Cortex of kidney (tissue), 1 donor: ENCODE results near the gene FILIP1L.

Experiments
- DNase-seq: peaks from one replicate; lab custom pipeline; 2025; lab: John Stamatoyannopoulos, UW

The FILIP1L gene

DNA sequence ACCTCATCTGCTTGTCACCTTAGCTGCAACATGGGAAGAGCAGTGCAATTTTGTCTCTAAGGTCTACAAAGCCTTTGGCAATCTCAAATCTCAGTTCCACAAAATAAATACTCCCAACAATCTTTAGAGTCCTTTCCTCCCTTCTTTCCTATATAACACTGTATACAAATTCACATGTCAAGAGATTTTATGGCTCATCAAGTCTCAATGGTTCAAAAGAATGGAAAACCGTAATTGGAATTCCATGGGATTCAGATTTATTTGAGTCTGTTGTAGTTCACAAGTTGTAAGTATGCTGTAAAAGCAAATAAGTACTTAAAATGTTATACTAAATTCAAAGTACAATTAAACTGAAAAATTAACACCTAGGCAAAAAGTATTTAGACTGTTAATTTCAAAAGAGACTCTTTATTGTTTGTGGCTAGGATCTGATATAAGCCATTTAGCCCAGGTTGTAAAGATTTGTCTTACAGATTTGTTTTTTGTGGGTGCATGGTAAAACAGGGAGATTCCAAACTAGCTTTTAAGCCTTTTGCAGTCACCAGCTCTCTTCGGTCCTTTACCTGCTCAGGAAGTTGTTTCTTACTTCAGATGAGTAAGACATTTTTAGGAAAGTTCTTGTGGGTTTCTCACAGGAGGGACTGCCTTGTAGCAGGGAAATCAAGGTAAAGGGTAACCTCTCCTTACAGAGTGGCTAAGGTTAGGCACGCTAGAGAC is 246.5 kb downstream of the FILIP1L start:
- no peak for DNase-seq

DNA sequence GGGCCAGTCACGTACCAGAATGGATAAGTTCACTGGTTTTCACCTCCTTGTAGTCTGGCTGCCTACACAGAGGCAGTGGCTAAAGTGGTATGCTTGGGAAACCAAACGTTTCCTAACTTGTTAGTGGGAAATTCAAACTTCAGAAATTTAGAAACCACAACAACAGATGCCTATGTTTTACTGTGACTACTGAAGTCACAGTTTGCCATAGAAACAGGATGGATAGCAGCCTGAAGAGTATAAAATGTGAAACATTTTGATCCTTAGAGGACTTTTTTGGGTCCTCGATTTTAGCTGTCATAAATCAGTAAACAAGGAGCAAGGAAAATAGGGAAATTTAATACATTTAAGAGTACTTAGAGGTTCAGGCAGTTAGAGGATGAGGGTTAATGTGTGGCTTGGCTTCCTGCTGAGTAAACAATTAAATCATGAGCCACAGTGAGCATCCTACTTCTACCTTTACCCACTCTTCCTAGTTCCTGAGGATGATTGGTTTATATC is 248.0 kb downstream of the FILIP1L start:
- DNase-seq, result no peak

DNA sequence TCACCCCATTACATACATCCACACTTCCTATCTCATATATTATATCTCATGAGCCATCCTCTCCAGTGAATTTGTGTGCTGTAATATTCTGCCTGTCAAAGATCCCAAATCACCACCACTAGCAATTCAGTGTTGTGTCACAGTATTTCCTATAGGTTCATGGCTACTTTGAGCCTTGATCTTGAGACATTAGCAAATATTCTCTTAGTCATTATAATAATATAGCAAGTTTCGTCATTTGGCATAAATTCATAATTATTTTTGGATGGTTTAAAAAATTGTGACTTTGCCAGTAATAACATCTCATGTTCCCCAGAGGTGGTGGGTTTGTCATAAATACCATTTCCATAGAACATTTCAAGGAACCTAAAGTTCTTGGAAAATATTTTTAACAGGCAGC is 249.0 kb downstream of the FILIP1L start:
- DNase-seq, result no peak

DNA sequence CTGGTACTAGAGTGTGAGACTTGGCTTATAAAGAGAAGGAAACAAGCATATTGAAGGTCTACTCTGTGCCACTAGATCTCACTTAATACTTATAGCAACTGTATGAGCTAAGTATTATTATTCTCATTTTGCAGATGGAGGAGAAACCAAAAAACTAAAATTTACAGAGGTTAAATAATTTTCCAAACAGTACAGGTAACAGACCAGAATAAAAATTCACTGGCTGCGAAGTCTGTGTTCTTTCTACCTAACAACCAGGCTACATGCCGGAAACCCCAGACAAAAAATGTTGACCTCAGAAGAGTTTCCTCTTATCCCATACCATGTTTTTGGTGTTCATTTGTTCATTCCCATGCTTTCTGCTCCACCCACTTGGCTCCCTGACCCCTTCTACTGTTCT is 250.0 kb downstream of the FILIP1L start:
- DNase-seq, result no peak

DNA sequence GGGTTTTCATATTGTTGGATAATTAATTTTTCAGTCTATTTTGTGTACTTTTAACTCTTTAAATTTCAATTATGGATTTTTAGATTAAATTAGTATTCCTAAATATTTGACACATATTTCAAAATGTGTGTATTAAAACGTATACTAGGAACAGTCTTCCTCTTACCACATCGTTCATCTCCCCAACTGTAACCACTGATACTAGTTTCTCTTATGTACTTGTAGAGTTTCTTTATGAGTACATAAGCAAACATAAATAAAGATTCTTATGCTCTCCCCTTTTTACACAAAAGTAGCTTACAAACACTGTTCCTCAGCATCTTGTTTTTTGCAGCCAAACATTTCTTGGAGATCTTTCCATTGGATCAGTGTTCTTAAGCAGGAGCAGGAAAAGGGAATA is 250.7 kb downstream of the FILIP1L start:
- DNase-seq, result no peak

DNA sequence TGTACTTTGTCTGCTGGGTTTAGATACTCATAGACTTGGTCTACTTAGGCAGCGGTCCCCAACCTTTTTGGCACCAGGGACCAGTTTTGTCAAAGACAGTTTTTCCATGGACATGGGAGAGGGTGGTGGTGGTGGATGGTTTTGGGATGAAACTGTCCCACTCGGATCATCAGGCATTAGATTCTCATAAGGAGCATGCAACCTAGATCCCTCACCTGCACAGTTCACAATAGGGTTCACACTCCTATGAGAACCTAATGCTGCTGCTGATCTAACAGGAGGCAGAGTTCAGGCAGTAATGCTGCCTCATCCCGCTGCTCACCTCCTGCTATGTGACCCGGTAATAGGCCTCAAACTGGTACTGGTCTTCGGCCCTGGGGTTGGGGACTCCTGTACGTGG is 251.3 kb downstream of the FILIP1L start:
- no peak for DNase-seq

DNA sequence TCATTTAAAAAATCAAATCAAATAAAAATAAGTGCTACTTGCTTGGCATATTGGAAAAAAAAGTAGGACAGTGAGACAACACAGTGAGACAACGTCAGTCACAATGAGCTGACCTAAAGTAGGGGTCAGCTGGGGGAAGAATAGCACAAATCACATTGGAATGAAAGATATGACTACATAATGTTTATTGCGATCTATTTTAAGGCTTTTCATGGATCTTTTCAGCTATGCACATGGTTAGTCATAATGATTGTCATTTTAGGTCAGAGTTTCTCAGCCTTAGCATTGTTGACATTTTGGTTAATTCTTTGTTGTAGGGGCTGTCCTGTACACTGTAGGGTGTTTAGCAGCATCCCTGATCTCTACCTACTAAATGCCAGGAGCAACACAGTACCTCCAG is 252.1 kb downstream of the FILIP1L start:
- DNase-seq, result no peak

DNA sequence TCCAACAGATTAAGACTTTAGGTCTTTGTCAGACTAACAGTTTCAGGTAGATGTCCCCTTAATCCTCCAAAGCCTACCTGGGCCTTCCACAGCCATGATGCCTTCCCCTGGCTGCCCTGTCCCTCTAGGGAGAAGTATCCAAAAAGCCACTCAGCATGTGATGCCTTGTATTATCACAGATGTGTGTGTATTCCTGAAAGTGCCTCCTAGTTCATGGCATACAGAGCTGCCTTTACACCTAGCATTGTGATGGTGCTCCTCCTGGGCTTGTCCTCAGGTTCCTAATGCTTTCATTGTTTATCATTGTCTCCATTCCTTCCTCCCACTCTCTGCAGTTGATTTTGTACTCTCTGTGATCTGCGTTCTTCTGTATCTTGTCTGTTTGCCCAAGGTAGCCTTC is 253.1 kb downstream of the FILIP1L start:
- no peak for DNase-seq

DNA sequence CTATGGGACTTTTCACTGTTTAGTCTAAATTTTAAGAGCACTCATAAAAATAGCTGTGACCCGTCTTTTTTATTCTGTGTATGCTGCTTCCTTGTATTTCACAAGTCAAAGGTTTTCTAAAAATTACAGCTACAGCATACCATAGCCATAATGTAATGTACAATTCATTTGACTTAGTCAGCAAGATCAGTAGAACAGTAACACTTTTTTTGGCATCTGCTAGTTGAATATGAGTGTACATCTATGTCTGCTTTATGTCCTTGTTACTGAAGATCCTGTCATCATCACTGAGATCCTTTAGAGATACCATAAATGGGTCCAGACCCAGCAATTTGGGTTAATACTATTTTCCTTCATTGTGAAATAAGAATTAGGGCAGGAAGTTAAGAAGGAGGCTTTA is 254.5 kb downstream of the FILIP1L start:
- DNase-seq, result no peak

DNA sequence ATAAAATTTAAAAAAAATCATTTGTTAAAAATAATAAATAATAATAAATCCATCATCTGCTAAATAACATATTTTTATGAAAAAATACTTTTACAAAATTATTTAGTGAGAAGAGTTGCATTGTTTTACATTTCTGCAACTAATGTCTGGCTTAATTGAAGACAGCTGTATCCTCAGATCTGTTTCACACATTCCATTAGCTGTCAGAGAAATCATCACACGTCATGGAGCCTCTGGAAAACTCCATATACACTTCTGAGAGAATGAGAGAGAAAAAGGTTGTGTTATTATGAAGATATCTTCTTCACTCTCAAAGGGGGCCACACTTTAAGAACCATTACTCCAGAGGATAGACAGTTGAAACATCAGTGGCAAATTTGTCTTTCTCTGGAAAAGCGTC is 255.8 kb downstream of the FILIP1L start:
- DNase-seq, result no peak

DNA sequence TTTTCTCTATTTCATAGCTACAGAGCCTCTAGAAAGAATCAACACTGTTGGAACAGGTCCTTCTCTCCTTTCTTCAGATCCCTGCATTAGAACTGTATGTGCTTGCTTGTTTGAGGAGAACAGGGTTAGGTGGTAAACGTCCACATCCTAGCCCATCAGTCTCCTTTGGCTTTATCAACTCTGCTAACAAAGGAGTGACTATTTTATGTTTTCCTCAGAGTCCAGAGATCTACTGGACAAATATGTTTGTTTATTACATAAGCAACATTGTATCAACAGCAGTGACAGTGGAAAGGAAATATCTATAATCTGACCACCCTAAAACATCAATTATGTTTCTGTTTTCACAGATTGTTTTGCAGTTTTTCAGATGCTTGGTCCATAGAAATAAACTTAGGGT is 257.0 kb downstream of the FILIP1L start:
- no peak for DNase-seq

DNA sequence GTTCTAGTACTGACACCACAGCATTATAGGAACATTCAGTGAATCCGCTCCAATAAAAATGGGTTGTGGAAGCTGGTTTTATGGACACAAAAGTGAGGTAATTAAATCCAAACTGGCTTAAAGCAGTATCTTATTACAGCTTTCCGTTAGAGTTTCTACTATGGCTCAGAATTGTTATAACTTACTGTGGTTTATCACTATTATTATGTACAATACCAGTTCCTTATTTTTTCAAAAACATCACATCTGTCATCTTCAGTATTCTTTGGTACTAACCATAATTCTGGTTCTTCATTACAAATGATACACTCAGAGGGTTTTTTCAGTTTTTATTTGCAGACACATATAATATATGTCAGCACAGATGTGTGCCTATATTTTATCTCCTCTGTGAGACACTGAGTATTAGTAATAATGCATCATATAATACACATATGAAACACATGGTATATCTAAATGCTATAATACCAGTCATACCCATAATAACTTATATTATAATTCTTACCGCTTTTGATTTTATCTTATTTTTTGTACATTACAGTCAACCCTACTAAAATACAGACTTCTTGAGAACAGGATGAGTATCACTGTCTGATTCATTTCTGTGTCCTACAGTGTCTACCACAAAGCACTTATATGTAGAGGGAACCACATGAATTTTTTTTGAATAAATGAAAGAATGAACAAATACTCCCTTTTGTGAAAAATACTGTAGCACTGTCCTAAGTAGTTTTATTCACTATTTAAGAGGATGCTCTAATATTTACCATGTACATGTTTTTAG is 257.7 kb downstream of the FILIP1L start:
- no peak for DNase-seq

DNA sequence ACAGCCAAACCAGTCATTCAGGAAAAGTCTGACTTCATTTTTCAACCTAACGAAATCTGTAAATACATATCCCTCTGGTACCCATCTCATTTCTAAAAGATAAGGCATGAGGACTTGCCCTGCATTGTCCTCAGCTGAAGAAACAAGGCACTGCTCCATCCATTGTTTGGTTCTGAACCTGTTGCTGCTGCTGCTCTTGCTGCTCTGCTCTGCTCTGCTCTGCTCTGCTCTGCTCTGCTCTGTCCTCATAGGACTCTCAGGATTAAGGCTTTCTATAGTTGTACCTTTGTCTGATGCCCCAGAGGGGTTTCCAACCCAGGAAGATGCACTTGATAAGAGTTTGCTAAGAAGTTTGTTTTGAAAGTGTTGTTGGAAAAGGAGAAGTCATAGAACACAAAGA is 258.4 kb downstream of the FILIP1L start:
- DNase-seq, result no peak

DNA sequence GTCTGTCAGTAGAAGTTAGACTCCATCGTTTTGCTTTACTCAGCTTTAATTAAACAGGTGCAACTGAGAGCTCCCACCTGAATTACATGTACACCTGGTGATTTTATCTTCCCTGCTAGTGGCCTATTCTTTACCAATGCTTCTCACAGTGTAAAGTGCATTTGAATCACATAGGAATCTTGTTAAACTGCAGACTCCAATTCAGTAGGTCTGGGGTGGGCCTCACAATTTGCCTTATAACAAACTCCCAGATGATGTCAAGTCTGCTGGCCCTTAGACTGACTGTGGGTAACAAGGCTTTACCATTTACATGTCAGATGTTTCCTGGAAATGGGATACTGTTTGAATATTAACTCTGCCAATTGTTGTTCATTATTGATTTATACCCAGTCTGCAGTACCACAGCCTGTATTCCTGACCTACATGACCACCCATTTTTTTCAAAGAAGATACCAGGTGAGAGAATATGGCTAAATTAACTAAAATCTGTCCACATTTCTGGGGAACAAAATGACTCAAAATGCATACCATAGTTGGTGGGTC is 259.5 kb downstream of the FILIP1L start:
- DNase-seq, result no peak

DNA sequence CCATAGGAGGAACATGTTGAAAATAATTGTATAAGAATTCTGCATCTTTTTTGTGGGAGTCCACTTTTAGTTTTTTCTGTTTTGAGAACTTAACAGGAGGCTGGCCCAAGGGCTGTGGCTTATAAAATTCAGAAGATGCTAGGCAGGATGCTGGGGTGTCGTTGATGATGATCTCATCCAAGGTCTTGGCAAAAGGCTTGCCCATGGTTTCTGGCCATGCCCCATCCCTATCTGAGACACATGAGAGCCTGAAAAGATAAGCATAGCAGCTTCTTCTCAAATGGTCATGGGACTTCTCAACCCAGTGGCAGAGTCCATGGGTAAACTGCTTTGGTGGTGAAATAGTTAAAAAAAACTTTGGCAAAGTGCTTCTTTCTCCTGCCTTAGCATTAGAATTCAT is 261.4 kb downstream of the FILIP1L start:
- DNase-seq, result no peak

DNA sequence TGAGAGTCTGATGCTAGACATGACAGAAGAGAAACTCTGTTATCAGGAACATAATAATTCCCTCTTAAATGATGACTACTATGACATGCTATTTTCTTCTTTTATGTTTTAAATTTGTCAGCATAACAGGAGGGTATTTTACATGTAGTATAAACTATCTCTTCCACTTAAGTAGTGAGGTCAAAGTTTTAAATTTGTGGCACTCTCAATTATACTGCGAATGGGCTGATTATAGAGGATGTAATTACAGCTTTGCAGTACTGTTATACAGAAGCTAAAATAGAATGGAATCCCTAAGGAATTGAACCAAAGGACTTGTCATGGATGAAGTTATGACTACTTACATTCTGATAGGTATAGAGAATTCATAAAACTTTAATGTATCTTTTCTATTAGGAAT is 262.3 kb downstream of the FILIP1L start:
- DNase-seq, result no peak

DNA sequence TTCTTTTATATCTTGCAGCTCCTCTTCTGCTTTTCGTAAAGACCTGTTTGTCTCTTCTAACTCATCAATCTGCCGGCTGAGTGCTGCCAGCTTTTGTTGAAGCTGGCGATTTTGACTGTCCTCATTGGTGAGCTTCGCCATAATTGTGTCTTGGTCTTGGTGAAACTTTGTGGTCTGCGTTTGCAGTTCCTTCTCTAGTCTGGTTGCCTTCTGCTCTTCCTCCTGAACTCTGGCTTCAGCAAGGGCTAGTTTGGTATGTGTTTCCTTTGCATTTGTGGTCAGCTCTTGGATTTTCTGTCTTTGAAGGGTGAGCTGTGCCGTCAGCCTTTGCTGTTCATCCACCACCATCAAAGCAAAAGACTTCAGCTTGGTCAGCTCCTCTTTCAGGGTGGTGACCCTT is 263.7 kb downstream of the FILIP1L start:
- DNase-seq, result no peak

DNA sequence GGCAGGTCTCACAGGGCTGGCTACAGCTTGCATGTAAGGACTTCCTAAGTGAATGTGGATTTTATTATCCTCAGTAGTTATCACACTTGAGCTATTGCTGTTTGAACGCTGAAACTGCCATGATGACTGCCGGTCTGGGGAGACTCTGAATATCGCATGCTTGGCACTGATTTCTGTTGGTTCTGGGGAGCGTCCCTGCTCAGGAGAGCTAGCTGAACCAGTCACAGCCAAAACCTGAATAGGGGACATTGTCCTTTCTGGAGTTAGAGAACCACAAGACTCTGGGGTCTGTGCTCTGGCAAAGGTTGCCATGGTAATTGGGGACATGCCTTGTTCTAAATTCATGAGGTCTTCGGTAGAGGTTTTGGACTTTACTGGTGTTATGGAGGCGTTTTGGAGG is 265.9 kb downstream of the FILIP1L start:
- no peak for DNase-seq

DNA sequence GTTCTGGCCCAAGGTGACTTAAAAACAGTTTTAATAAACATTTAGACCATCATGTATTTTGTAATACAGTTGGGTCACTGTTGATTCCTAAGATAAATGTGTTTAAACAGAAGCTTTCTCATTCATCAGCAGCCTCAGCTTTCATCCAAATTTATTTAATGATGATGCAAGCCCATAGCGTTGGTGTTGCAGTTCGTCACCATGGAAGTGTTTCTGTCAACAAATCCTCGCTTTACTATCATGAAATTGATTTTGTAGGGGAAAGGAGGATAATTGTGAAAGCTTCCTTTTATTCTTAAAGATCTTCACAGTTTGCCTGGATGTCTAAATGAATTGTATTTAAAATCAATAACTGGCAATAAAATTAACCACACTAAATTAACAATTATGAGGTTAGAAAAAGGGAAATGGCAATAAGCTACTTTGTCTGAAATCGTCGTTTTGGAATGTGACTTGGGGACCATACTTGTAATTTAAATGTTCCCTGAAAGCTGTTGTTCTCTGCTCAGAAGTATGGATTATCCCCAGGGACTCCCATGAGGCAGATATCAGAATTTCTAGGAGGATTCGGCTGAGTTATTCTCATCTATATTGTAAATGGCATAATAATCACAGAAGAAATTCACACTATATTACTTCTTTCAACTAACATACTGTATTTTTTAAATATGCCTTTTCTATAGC is 267.7 kb downstream of the FILIP1L start:
- no peak for DNase-seq

DNA sequence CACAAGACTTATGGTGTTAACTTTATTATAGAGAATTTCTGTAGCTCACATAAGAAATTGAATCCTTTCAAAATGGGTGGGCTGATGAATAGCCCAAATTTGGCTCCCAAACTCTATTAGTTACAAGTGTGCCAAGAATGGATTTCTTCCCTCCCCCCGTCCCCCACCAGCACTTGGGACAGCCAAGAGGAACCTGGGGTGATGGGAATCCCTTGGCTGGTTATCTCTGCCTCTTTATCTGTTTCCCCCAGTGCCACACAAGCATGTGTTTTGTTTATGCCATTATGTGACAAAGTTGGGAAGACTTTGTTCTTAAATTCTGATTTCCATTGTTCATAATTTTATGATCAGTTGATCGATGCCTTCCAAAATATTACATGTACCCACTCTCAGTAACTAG is 268.3 kb downstream of the FILIP1L start:
- no peak for DNase-seq

DNA sequence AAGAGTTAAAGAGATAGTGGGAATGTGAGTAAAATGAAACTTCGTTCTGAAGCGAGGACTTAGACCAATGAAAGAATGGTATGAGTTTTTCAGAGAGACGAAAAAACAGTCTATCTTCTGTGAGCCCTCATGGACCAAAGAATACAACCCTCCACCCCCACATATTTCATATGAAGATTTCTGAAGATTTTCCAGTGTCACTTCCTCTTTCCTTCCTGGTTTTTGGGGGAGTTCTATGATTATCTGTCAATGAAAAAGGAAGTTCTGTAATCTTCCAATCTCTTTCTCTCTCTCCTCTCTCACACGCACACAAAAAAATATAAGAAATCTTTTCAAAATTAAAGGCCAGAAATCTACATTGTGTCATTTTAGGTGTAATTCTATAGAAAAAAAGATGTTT is 269.0 kb downstream of the FILIP1L start:
- DNase-seq, result no peak

DNA sequence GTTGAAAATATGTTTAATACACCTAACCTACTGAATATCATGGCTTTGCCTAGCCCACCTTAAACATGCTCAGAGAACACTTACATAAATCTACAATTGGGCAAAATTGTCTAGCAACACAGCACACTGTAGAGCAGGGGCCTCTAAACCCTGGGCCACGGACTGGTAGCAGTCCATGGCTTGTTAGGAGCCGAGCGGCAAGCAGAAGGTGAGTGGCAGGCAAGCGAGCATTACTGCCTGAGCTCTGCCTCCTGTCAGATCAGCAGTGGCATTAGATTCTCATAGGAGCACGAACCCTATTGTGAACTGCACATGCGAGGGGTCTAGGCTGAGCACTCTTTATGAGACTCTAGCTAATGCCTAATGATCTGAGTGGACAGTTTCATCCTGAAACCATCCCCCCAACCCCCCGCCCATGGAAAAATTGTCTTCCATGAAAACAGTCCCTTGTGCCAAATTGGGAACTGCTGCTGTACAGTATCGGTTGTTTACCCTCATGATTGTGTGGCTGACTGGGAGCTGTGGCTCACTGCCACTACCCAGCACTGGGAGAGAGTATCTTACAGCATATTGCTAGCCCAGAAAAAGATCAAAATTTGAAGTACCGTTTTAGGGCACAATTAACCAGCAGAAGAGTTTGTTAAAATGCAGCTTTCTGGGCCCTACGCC is 270.6 kb downstream of the FILIP1L start:
- DNase-seq, result no peak
